Renal cortical epithelial cell (primary cell): ENCODE results near the gene PLXNA2. TPM values are rescaled to one million over a fixed set of nuclear protein-coding genes. Genes with fewer than 3 reads are reported as not detected.

Experiments
- DNase-seq: peaks from one replicate; pipeline ENCODE4 v3.0.0-alpha.2; 2011; ENCODE audit warnings: low read depth
- total RNA-seq: library from RNA; depleted of rRNA; stranded (reverse); fragments of >200 nt; gene quantifications from 2 replicates; pipeline ENCODE4 v1.2.3, GENCODE V29; 2014

The PLXNA2 gene
- total RNA-seq, 1 donor from 2014 or later = 5.8 TPM

- no peak for DNase-seq
Observed at GRCh38 chr1:208141610-208142192, 102.5 kb downstream of the PLXNA2 start.

DNA sequence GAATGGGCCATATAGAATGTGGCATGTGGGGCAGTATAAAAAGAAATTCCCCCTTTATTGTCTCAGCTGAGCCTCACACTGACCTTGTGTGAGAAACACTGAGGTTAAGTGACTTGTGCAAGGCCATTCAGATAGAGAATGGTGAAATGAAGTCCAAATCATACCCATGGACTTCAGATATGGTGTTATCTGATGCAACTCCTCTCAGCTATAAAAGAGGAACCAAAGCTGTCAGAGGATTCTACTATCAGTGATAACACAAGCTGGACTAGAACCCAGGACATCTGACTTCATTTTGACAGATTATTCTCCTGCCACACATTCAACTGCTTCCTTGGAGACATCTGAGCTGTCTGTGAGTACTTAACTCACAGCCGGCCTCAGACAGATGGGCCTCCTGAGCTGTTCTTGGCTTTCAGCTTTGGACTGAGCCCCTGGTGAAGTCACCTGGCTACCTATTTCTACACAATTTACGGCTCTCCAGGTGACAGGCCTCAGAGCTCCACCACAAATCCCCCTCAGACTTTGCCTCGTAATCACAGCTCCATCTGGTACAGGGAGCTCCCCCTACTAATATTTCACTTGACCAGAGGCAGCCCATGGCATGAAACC is 104.6 kb downstream of the PLXNA2 start:
- DNase-seq = no peak

DNA sequence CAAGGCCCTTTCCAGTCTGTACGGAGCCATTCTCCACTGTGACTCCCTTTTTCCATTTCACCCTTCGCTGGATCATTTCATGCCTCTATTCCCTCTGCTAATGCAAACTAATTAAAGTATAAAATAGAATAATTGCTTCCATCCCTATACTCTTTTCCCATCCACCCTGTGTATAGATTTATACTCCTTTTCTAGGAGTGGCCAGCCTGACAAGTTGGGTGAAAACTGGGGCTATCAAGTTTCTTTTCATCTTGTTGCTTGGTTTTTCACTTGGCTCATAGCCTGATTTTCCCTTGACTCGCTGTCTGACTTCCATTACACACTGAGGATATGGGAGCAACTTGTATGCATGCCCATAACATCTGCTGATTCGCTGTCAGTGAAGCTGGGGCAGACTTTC is 107.0 kb downstream of the PLXNA2 start:
- peak; percentile 10 for DNase-seq

DNA sequence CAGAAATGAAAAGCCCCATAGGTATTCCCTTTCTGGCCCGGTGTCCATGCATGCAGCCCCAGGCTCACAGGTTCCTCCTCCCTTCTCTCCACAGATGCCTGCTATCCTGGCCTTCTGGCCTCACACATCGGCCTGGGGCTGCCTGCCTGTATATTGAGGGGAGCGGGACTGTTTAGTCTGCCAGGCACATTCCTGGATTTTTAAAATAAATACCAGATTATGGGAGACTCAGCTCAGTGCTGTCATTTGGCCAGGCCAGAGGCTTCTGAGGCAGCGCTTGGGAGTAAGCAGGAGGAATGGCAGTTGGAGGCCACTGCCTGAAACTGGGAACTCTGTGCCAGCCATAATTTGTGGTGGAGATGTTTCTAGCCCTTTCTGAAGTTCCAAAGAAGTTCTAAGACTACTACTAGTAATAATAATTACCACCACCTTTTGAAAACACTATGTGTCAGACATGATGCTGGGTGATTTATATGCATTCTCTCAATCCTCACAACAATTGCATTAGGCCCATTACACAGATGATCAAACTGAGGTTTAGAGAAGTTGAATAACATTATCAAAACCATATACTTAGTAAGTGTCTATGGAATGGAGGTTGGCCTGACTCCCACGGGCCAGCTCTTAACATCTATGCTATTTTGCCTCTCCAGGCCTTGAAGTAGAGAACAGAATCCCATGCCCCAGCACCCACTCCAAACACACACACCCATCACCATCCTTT is 107.6 kb downstream of the PLXNA2 start:
- no peak for DNase-seq

DNA sequence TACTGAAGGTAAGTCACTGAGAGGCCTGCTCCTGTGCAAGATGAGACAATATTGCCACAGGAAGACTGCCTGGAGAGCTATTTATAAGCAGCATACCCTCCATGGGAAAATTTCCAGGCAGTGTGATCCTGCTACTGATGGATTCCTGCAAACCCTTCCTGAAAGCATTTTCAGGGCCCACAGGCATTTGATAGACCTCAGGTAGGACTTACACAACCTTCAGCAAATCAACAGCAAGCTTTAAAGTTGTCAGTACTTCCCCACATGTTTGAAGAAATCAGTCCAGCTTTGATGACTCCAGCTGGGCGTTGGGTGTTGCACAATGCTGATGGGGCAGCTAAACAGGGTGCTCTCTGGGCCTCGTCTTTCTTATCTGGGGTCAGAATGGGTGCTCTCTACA is 108.8 kb downstream of the PLXNA2 start:
- DNase-seq = peak; percentile 47

- DNase-seq = no peak
Observed at GRCh38 chr1:208134491-208134890, 109.7 kb downstream of the PLXNA2 start.

GRCh38 chr1:208133355-208133754 is 110.8 kb downstream of the PLXNA2 start:
- no peak for DNase-seq

DNA sequence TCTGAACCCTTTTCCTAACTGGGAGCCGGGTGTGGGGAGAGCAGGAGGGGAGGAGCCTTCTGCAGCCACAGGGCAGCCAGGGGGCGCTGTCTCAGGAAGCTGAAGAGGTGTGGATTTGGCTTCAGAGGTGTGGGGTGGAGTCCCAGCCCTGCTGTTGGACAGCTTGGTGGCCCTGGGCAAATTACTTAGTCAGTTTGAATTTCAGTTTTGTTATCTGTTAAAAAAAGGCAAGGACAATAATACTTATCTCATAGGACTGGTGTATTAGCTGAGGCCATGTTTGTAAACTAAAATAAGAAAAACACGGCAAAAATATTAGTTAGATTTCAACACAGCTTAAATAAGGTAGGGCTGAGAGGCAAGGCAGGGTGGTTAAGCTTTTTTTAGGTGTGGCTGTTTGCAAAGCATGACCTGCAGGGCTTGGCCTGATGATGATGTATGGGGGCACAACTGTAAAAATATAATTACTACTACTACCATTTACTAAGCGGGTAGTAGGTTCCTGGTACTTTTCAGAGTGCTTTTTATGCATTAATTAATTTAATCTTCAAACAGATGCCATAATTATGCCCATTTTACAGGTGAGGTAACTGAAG is 111.8 kb downstream of the PLXNA2 start:
- DNase-seq = peak; percentile 49

- DNase-seq = no peak
Observed at GRCh38 chr1:208131621-208132286, 112.4 kb downstream of the PLXNA2 start.

GRCh38 chr1:208129487-208129886 is 114.7 kb downstream of the PLXNA2 start:
- DNase-seq = no peak

GRCh38 chr1:208129060-208129459 is 115.1 kb downstream of the PLXNA2 start:
- DNase-seq = no peak

- DNase-seq = no peak
Observed at GRCh38 chr1:208127792-208128529, 116.2 kb downstream of the PLXNA2 start.

DNA sequence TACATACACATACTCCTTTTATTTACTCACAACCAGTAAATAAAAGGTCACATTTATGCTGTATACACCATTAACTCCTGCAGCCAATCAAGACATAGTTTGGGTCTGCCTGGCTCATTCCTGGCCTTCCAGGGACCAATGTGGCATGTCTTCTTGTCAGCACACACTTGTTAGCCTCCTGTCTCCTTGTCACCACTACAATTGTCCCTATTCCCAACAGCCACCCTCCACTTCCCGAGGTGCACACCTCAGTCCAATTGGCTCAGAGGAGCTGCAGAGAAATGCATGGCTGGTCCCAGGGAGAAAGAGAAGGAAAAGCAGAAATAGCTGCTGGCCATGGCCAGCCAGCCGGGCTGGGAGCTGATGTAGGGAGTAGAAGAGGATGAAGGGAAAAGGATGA is 116.9 kb downstream of the PLXNA2 start:
- no peak for DNase-seq

DNA sequence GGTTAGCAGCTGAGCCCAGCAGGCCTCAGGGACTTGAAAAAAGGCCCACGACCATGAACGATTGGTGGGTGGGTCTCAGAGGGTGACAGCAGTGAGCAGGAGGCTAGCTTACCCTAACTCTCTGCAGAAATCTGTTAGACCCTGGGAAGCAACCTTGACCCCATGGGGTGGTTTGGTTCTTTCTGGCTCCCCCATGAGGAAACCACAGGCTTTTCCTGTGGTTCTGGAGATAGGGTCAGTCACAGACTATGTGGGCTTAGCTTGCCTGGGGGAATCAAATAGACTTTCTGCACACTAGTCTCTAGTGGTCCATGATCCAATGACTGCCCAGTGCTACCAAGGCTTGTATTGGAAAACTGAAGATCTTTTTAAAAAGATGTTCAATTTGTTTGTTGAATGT is 118.1 kb downstream of the PLXNA2 start:
- no peak for DNase-seq

DNA sequence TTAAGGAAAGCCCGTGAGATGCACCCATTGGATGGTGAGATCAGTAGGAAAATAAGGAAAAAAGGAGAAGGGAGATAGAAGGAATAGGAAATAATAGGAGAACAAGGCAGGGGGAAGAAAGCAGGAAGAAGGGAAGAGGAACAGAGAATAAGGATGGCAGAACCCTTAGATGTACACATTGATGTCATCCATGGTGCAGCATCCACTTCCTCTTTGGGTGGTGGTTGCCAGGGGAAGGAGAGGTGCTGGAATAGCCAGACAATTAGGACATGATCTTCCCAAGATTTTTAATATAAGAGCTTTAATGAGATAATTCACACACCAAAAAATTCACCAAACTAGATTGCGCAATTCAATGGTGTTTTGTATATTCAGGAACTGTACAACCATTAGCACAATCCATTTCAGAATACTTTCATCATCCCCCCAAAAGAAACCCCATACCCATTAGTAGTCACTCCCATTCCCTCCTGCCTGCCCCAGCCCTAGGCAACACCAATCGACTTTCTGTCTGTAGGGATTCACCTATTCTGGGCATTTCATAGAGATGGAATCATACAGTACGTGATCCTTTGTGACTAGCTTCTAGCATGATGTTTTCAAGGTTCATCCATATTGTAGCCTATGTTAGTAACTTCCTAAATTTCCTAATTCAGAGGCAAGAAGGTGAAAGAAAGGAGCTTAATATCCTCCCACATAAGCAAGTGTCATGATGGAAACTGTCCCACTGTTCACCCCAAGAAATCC is 121.4 kb downstream of the PLXNA2 start:
- no peak for DNase-seq

DNA sequence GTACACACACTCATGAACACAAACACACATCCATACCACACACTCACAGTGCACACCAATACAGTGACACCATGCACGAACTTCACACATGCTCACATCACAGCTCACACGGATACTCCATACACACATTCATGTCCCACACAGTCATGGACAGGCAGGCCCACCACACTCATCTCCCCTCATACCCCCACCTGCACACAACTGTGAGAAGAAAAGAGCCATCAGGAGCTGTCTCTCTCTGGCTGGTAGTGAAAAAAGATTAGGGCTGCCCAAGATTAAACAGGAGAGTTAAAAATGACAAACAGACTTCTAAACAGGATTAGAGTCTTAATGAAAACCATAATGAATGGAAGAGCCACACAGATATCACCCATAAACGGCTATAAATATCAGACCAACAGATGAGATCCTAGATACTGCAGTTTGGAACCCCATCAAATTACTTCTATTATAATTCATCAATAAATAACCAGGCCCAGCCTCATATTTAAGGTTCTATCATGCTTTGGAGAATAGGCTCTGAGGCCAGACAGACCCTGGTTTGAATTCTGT is 122.3 kb downstream of the PLXNA2 start:
- DNase-seq = no peak

- no peak for DNase-seq
Observed at GRCh38 chr1:208120431-208120790, 123.8 kb downstream of the PLXNA2 start.

DNA sequence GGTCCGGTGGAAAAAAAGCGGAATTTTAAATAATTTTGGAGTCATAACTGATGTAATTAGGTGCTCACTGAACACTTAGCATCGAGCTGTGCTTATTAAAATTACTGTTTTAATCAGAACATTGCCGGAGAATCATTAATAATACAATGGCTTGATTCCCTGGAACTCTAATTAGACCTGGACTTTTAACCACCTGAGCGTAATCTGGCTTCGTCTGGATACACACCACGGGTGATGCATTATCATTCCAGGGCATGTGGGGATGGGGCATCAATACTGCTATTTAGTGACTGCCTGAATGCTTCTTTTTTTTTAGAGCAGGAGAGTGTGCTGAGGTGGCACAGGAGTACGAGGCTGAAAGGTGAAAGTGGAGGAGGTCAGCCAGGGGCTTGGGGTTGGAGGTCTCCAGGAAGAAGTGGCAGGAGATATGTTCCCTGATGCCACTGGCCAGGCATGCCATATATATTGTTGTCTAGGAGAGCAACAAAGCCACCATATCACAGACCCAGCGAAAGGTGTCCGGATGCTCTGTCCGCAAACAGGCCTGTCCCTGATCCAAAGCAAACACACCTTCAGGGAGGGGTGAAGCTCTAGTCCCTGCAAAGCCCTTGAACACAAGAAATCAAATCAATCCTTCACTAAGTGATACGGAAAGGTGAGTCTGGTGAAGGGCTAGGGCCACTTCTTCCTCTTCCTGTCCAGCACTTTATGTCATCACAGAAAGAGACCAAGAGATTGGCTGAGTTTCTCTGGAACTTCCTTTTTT is 125.2 kb downstream of the PLXNA2 start:
- no peak for DNase-seq

DNA sequence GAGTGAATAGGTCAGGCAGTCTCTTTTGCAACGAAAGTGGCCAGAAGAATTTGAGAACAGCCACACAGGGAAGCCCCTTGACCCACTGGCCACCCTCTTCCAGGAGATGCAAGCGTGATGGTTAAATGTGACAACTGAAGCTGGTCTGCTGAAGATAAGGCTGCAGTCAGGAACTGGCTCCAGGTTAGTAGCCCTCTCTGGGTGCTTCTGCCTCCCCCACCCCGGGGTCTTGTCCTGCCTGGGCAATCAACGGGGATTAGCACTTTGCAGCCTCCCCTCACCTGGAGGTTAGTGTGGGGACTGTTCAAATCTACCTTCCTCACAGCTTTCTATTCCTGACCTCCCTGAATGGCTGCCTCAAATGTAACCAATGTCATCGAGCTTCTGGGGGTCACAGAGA is 125.9 kb downstream of the PLXNA2 start:
- DNase-seq = no peak

DNA sequence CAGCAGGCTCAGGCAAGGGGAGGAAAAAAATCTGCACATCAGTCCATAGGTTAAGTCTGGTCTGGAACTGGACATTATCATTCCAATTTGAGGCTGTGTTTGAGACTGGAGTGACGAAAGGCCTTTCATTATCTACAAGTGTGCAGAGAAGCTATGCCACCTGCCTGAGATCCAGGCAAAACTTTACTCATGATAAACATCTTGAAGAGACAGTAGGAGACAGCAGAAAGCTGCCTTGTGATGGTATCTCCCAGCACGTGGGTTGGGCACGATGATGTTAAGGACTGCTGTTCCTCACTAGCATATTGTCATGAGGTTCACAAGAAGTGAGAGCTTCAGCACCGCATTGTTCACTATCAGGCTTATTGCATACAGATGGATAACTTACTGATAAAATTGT is 126.4 kb downstream of the PLXNA2 start:
- no peak for DNase-seq
